M059J (cell line): ENCODE results near the gene AGBL4. TPM values are rescaled to one million over a fixed set of nuclear protein-coding genes. Genes with fewer than 3 reads are reported as not detected.

Experiments used
- DNase-seq: peaks from one replicate; pipeline ENCODE4 v3.0.0-alpha.2; 2012; ENCODE audit warnings: low read depth
- total RNA-seq: library from RNA; depleted of rRNA; stranded (reverse); fragments of >200 nt; shearing (Covaris generic); gene quantifications from 2 replicates; pipeline ENCODE4 v1.2.3, GENCODE V29; 2014

AGBL4 gene
- total RNA-seq, 1 experiment from 2014 or later, result not detected

DNA sequence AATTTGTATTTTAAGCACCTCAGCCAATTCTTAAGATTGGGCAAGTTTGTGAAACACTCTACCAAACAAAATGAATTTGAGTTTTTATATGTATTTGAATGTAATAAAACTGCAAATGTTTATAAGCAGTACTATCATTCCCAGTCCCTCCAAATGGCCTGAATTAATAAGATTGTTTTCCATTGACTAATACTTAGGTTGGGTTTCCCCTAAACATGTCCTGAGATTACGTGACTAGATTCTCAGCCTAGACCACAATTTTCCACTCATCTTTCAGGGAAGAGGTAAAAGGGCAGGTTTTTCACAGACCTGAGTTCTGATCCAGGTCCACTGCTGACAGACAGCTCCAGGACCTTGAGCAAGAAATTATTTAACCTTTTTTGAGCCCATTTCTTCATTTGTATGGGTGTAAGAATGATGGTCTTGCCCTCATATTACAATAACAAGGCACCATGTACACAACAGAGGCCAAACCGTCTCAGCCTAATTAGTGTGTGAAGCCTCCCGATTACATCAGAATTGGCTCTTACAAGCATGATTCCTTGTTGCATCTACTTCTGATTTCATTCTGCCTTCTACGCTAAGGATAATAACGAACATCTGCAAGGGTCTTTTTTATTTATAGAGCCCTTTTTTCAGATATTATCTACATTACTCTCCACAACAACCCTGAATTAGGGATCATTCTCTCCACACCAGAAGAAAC lies 1298.3 kb downstream of the AGBL4 start:
- peak; percentile 24 for DNase-seq

DNA sequence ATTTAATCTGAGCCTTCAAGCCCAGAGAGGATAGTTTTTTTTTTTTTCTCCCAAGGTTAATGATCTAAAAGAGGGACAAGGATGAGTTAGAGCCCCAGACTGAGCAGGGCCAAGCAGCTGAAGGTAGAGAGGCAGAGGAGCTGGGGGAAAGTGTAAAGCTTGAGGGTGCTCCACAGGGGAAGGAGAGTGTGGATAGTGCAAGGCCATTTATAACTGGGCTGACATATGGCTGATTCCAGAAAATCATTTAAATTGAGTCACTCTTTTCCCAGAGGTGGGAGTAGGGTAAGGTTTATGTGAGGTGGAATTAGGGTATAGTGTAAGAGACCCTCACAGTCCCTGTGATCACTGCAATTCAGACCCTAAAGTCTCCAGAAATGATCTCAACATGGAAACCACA lies 1302.8 kb downstream of the AGBL4 start:
- DNase-seq, result no peak

- no peak for DNase-seq
These were observed 1305.0 kb downstream of the AGBL4 start for GRCh38 chr1:48718705-48719104.

- DNase-seq, result no peak
These were observed 1305.6 kb downstream of the AGBL4 start for GRCh38 chr1:48718116-48718630.

- DNase-seq, result no peak
These were observed 1306.7 kb downstream of the AGBL4 start for GRCh38 chr1:48717082-48717481.

DNA sequence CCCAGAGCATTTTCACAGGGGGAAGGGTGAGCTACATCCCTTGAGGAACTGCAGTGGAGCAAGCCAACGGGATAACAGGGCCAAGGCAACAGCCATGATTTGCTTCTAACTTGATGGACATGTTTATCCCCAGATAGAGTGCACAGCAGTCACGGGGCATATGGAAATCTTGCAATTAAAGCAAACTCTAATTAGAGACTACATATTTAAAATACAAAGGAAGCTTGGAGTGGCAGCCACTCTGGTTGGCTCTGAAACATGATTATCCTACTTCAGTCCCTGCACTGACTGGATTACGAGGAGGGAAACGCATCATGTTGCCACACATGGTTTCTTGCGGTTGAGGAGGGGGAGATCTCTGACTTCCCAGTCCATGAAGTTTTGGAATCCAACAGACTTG lies 1307.8 kb downstream of the AGBL4 start:
- DNase-seq, result no peak

DNA sequence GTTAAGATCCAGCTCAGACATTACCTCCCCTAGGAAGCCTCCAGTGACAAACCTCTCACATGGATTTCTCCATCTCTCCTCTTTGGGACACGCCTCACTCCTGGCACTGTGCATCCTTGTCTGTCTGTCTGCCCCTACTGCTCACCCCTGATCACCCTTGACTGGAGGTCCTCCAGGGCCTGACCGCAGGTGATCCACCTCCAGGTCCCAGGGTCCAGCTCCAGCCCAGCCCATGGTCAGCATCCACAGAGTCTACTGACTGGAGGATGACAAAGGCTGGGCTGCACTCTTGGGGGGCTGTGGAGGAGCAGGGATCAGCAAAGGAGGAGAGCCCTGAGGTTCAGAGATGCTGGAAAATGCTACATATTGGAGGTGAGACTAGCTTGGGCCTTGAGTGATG lies 1312.8 kb downstream of the AGBL4 start:
- DNase-seq, result no peak

DNA sequence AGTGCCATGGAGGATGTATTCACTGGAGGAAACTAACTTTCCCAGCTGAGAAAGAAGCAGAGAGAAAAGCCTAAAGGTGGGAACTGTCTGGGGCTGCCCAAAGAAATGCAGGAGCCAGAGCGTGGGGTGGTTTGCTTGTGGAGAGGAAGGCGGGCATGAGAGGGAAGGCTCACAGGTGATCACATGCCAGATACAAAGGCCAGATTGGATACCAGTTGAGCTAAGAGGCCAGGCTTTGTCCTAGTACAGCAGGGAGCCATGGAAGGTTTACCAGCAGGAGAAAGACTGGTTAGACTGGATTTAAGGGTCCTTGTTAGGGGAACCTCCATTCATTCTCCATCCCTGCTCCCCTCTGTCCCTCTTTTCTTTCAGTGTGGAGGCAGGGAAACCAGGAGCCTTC lies 1313.4 kb downstream of the AGBL4 start:
- DNase-seq, result no peak

- no peak for DNase-seq
These were observed 1319.0 kb downstream of the AGBL4 start for GRCh38 chr1:48704736-48705135.

DNA sequence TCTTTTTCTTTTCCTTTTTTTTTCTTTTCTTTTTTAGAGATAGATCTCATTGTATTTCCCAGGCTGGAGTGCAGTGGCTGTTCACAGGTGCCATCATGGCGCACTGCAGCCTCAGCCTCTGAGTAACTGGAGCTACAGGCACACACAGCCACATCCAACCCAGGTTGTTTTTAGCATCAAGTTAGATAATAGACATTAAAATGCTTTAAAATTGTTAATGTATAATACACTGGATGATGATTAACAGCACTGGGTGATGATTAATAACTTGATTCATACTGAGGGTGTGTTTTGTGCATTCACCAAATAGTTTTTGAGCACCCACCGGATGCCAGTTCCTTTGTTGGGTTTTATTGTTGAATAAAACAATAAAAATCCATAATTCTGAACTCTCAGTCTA lies 1322.3 kb downstream of the AGBL4 start:
- DNase-seq, result no peak

GRCh38 chr1:48697066-48697707 lies 1326.6 kb downstream of the AGBL4 start:
- peak; percentile 37 for DNase-seq

- no peak for DNase-seq
These were observed 1328.6 kb downstream of the AGBL4 start for GRCh38 chr1:48695161-48695560.

- no peak for DNase-seq
These were observed 1330.0 kb downstream of the AGBL4 start for GRCh38 chr1:48693674-48694320.

GRCh38 chr1:48693180-48693579 lies 1330.6 kb downstream of the AGBL4 start:
- DNase-seq, result no peak

- no peak for DNase-seq
These were observed 1331.5 kb downstream of the AGBL4 start for GRCh38 chr1:48692235-48692634.

GRCh38 chr1:48691429-48692001 lies 1332.2 kb downstream of the AGBL4 start:
- DNase-seq, result no peak

GRCh38 chr1:48688102-48688760 lies 1335.5 kb downstream of the AGBL4 start:
- DNase-seq, result no peak

GRCh38 chr1:48687282-48688045 lies 1336.3 kb downstream of the AGBL4 start:
- DNase-seq, result no peak

DNA sequence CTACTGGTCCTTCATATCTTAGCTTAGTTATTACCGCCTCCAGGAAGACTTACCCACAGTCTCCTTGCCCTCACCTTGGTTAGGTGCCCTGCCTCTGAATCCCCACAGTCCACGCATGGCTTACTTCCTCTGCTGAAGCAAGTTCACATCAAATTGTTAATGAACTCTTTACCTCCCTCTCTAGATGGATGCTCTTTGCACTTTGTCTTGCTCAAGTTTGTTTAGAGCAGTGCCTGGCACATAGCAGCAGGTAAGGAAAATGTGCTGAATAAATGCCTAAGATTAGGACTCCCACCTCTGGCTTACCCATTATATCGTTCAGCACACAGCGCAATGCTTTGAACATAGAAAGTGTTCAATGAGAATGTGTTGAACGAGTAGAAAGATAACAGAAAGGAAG lies 1337.6 kb downstream of the AGBL4 start:
- DNase-seq, result no peak

- no peak for DNase-seq
These were observed 1339.4 kb downstream of the AGBL4 start for GRCh38 chr1:48684381-48684780.

DNA sequence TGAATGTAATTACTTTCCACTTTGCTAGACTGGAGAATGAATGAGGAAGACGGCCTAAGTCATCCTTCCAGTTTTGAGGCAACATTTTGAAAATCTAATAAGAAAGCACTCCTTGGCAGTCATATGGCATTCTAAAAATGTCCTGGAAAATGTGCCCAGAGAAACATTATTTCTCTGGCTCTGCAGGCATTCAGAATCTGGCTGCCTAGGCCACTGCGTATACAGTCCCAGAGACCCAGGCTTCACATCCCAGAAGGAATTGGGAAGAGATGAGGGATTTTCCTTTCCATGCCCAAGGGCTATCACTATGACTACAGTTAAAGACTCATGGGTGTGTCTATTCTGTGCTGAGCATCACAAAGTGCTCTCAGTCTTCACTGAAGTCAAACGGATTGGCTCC lies 1339.9 kb downstream of the AGBL4 start:
- no peak for DNase-seq
